A549 (cell line): ENCODE measurements around the gene OR6N1. TPM values are rescaled to one million over a fixed set of nuclear protein-coding genes. Genes with fewer than 3 reads are reported as not detected.

ENCODE experiments used
- ATAC-seq, 2 experiments: fragments of 200-7000 bp in 1 of 2; fragments of >200 bp in 1 of 2; cut with Nextera tagmentation in 1 of 2; cut with Tn5 transposase in 1 of 2; 3 replicates each; pipeline versions ENCODE4 v1.8.0 to v1.9.1; 2018 to 2020; ENCODE audit warnings: mild to moderate bottlenecking in 1 of 2, moderate library complexity in 1 of 2
- CTCF ChIA-PET: fragments of 300-600 bp; sonication (Branson Sonifier 250); formaldehyde crosslinking; extraction: SDS; loops from one replicate; lab custom pipeline; 2021; ENCODE audit warnings: antibody characterized with exemption, inconsistent platforms; lab: Yijun Ruan, JAX
- POLR2A ChIA-PET: fragments of 350-600 bp; formaldehyde crosslinking; extraction: SDS; loops from one replicate; lab custom pipeline; 2021; ENCODE audit warnings: antibody characterized with exemption, inconsistent platforms; lab: Yijun Ruan, JAX
- DNase-seq, 2 experiments: peaks; one replicate each; pipeline versions ENCODE4 v3.0.0 to v3.0.0-alpha.2; 2011 to 2016; ENCODE audit warnings: low read depth in 1 of 2, low spot score in 1 of 2
- FAIRE-seq: peaks from 2 replicates; lab custom pipeline; 2011; peaks lifted over from hg19 to GRCh38; lab: Jason Lieb, UNC
- H3K27ac ChIP-seq, 2 experiments: fragments of >200 bp; sonication (Bioruptor Twin); formaldehyde crosslinking; 3 replicates each; pipeline ENCODE4 v1.5.1; 2016 to 2017
- H3K4me1 ChIP-seq: fragments of >200 bp; sonication (Bioruptor Twin); formaldehyde crosslinking; 3 replicates; pipeline ENCODE4 v1.6.1; 2016
- H3K4me2 ChIP-seq: fragments of >200 bp; sonication (Bioruptor Twin); formaldehyde crosslinking; 3 replicates; pipeline ENCODE4 v1.6.1; 2016
- H3K4me3 ChIP-seq: fragments of >200 bp; sonication (Bioruptor Twin); formaldehyde crosslinking; 3 replicates; pipeline ENCODE4 v1.5.1; 2016
- H3K9me3 ChIP-seq: fragments of >200 bp; sonication (Bioruptor Twin); formaldehyde crosslinking; 3 replicates; pipeline ENCODE4 v1.6.1; 2016
- ATOH8 ChIP-seq: fragments of 250-450 bp; sonication (Bioruptor Pico); IDR thresholded peaks from 2 replicates; pipeline ENCODE4 v1.5.0; 2020; ENCODE audit warnings: low read depth, mild to moderate bottlenecking, moderate library complexity
- BCL3 ChIP-seq: fragments of >200 bp; sonication (Bioruptor Twin); formaldehyde crosslinking; IDR thresholded peaks from 3 replicates; pipeline ENCODE4 v1.6.1; 2016
- CEBPB ChIP-seq, 2 experiments: fragments of >200 bp in 1 of 2; sonication (Bioruptor Twin) in 1 of 2; formaldehyde crosslinking in 1 of 2; IDR thresholded peaks; 2 replicates each; pipeline ENCODE4 v1.6.1; 2012 to 2016
- CHD2 ChIP-seq: fragments of 150-350 bp; IDR thresholded peaks from 2 replicates; pipeline ENCODE4 v1.6.1; 2014; ENCODE audit warnings: low read length; ENCODE audit not compliant: partially characterized antibody
- EHF ChIP-seq: fragments of 250-450 bp; sonication (Bioruptor Pico); IDR thresholded peaks from 2 replicates; pipeline ENCODE4 v1.5.0; 2020; ENCODE audit warnings: mild to moderate bottlenecking
- EHMT2 ChIP-seq: fragments of 200-600 bp; sonication (generic); IDR thresholded peaks from 2 replicates; pipeline ENCODE4 v1.6.1; 2016; ENCODE audit warnings: antibody characterized with exemption, low read depth, mild to moderate bottlenecking, moderate library complexity
- ELK1 ChIP-seq: fragments of 150-350 bp; IDR thresholded peaks from 2 replicates; pipeline ENCODE4 v1.6.1; 2014; ENCODE audit warnings: low read depth, mild to moderate bottlenecking, low read length
- ESRRA ChIP-seq: fragments of 150-350 bp; IDR thresholded peaks from 2 replicates; pipeline ENCODE4 v1.6.1; 2014; ENCODE audit warnings: mild to moderate bottlenecking, low read length, borderline replicate concordance
- FOSB ChIP-seq: fragments of 250-450 bp; sonication (Bioruptor Pico); IDR thresholded peaks from 2 replicates; pipeline ENCODE4 v1.5.0; 2020; ENCODE audit warnings: mild to moderate bottlenecking, moderate library complexity
- GATA3 ChIP-seq: IDR thresholded peaks from 2 replicates; pipeline ENCODE4 v1.6.1; 2012; ENCODE audit warnings: borderline replicate concordance
- HDAC2 ChIP-seq: fragments of 200-600 bp; sonication (generic); IDR thresholded peaks from 2 replicates; pipeline ENCODE4 v1.6.1; 2016
- HMGXB4 ChIP-seq: fragments of 250-450 bp; sonication (Bioruptor Pico); IDR thresholded peaks from 2 replicates; pipeline ENCODE4 v1.5.0; 2021; ENCODE audit warnings: mild to moderate bottlenecking, moderate library complexity, borderline replicate concordance
- KDM1A ChIP-seq: fragments of 200-600 bp; sonication (generic); IDR thresholded peaks from 2 replicates; pipeline ENCODE4 v1.6.1; 2016; ENCODE audit warnings: low read depth, mild to moderate bottlenecking
- KDM5A ChIP-seq: fragments of 200-600 bp; sonication (generic); IDR thresholded peaks from 2 replicates; pipeline ENCODE4 v1.6.1; 2016; ENCODE audit warnings: antibody characterized with exemption, mild to moderate bottlenecking
- MAFK ChIP-seq: fragments of 450-650 bp; IDR thresholded peaks from 2 replicates; pipeline ENCODE4 v1.6.1; 2014; ENCODE audit not compliant: partially characterized antibody
- MAZ ChIP-seq: fragments of 150-350 bp; IDR thresholded peaks from 2 replicates; pipeline ENCODE4 v1.6.1; 2014; ENCODE audit warnings: antibody characterized with exemption, low read depth, low read length, borderline replicate concordance
- NR3C1 ChIP-seq: fragments of >200 bp; sonication (Bioruptor Twin); formaldehyde crosslinking; IDR thresholded peaks from 3 replicates; pipeline ENCODE4 v1.6.1; 2017
- PHF8 ChIP-seq: fragments of 200-600 bp; sonication (generic); IDR thresholded peaks from 2 replicates; pipeline ENCODE4 v1.6.1; 2016; ENCODE audit warnings: low read depth, mild to moderate bottlenecking, antibody characterized with exemption, moderate library complexity, borderline replicate concordance
- RARB ChIP-seq: fragments of 250-450 bp; sonication (Bioruptor Pico); IDR thresholded peaks from 2 replicates; pipeline ENCODE4 v1.8.0; 2021; ENCODE audit warnings: mild to moderate bottlenecking, moderate library complexity
- ZNF302 ChIP-seq: fragments of 250-450 bp; sonication (Bioruptor Pico); IDR thresholded peaks from 2 replicates; pipeline ENCODE4 v1.9.0; 2021; ENCODE audit warnings: inconsistent platforms, mild to moderate bottlenecking, moderate library complexity
- ZSCAN20 ChIP-seq: fragments of 250-450 bp; sonication (Bioruptor Pico); IDR thresholded peaks from 2 replicates; pipeline ENCODE4 v1.8.0; 2022; ENCODE audit warnings: mild to moderate bottlenecking, moderate library complexity
- WGBS: methylation state at CpG from one replicate; pipeline ENCODE4 v1.1.6; 2017; ENCODE audit errors: missing lambda C conversion rate; 5-methylcytosine and 5-hydroxymethylcytosine counted together
- polyA minus RNA-seq: library from RNA; depleted of rRNA, polyadenylated mRNA; stranded (reverse); fragments of >200 nt; gene quantifications from 2 replicates; pipeline ENCODE4 v1.2.3, GENCODE V29; 2011; rRNA and poly(A)+ RNA removed
- polyA plus RNA-seq, 4 experiments: library from polyadenylated mRNA; depleted of rRNA in 3 of 4; stranded (reverse); fragments of >200 nt; fragmentation: RNase III in 1 of 4; extraction: RNeasy Plus Mini Kit Qiagen cat#74134 plus additional on column Dnase treatment in 1 of 4; gene quantifications; 2 replicates in 3 of 4; 3 replicates in 1 of 4; pipeline ENCODE4 v1.2.3, GENCODE V29; 2011 to 2017

OR6N1 gene
- not detected in 2 replicates for polyA plus RNA-seq (2011; rRNA removed)
- polyA plus RNA-seq (2012; cell fraction: cytosol; rRNA removed): not detected in 2 replicates
- not detected in 2 replicates for polyA plus RNA-seq (2012; cell fraction: nucleus; rRNA removed)
- not detected in 3 replicates for polyA plus RNA-seq (2017; fragmentation: RNase III; extraction: RNeasy Plus Mini Kit Qiagen cat#74134 plus additional on column Dnase treatment)
- polyA minus RNA-seq: not detected in 2 replicates

GRCh38 chr1:158771950-158772866 is at the start of gene OR6N1:
Gene OR6N1, minus strand, starts transcription at chr1:158772195. Its CDS starts 5,513 bp downstream, at chr1:158766682.
- Histone ChIP-seq H3K4me1 (no peaks in the 10 kb centered on the region), H3K27ac (no peak within 1 kb of the TSS), H3K9me3 (no peaks in the 10 kb centered on the region), H3K4me2 (no peak within 1 kb of the TSS), H3K4me3 (no peak within 1 kb of the TSS)
- DNase-seq (no peak), ATAC-seq (no peak), FAIRE-seq (no peak)
- ChIA-PET CTCF (no interaction called here), POLR2A (no interaction called here)
- no peak for TF ChIP-seq PHF8
- TF ChIP-seq ATOH8 (CRISPR knock-in tag): no peak
- no peak for TF ChIP-seq HDAC2
- no peak for TF ChIP-seq MAZ
- no peak for TF ChIP-seq CHD2
- TF ChIP-seq ELK1: no peak
- TF ChIP-seq EHMT2: no peak
- 6% methylated on average over 6 of the region's 6 CpGs for WGBS

GRCh38 chr1:158821723-158822122 is 49.7 kb upstream of the OR6N1 start:
- POLR2A ChIA-PET: no interaction called here
- Histone ChIP-seq H3K4me3 (no peak overlapping the region), H3K4me1 (no peaks in the 10 kb centered on the region), H3K4me2 (no peak overlapping the region), H3K9me3 (no peaks in the 10 kb centered on the region), H3K27ac (no peak overlapping the region)
- no peak for ATAC-seq
- TF ChIP-seq ZNF302 (no peak), KDM1A (no peak), BCL3 (no peak)
- CTCF ChIA-PET: no interaction called here
- no peak for FAIRE-seq
- DNase-seq: no peak
- 0% methylated on average over 1 of the region's 1 CpG for WGBS

GRCh38 chr1:158819461-158820443 is 47.8 kb upstream of the OR6N1 start:
- Histone ChIP-seq H3K9me3 (no peaks in the 10 kb centered on the region), H3K4me3 (no peak overlapping the region), H3K4me2 (no peak overlapping the region), H3K27ac (no peak overlapping the region), H3K4me1 (no peaks in the 10 kb centered on the region)
- WGBS: 13% methylated on average over 7 of the region's 7 CpGs
- ATAC-seq: no peak
- no peak for TF ChIP-seq EHMT2
- no peak for TF ChIP-seq RARB (CRISPR knock-in tag)
- no peak for TF ChIP-seq GATA3
- no peak for TF ChIP-seq ZSCAN20 (CRISPR knock-in tag)
- no peak for TF ChIP-seq FOSB (CRISPR knock-in tag)
- no peak for TF ChIP-seq KDM5A
- no peak for TF ChIP-seq MAFK
- TF ChIP-seq HMGXB4 (CRISPR knock-in tag): no peak
- no peak for TF ChIP-seq NR3C1
- no peak for TF ChIP-seq CEBPB (IDR thresholded peaks at IDR 0.05)
- no peak for TF ChIP-seq EHF (CRISPR knock-in tag)
- TF ChIP-seq ESRRA: no peak
- FAIRE-seq: no peak
- ChIA-PET POLR2A (no interaction called here), CTCF (interaction anchor here (0.7 kb wide), 1 partner anchor 19 kb away, joined by 4 read pairs; no protein-coding TSS in a partner anchor)
- DNase-seq: no peak
